ENCODE measurements around the gene SOD1.

Gene SOD1

DNA sequence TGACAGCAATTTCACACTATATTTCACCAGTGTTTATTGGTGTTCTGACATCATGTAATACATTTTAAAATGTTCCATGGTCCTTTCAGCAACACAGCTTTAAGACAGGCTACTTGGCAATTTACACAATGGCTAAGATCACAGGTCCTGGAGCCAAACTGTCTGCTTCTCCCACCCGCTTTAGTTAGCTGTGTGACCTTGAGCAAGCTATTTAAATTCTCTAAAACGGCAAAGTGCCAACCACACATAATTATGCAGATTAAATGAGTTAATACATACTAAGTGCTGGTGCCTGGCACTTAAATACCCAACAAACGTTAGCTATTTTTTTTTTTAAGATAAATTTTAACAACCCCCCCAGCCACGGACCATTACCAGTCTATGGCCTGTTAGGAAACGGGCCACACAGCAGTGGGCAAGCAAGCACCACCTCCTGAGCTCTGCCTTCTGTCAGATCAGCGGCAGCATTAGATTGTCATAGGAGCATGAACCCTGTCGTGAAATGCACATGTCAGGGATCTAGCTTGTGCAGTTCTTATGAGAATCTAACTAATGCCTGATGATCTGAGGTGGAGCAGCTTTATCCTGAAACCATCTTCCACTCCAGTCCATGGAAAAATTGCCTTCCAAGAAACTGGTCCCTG is 26.9 kb downstream of the SOD1 start:
- DNase-seq = no peak

DNA sequence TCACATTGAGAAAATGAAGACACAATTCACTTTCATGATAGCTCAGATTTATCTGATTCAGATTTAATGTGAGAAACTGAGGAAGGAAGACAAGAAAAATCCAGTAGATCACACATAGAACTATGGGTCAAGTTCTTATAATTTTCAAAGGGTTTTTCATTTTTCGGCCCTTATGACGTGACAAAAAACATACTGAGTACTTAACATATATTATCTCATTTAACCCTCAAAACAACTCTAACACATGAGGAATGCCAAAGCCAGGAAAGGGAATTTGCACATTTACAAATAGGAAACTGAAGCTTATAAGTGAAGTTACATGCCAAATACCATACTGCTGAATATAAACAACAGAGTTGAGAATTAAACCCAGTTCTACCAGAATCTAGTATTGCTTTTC is 27.6 kb downstream of the SOD1 start:
- DNase-seq = no peak

DNA sequence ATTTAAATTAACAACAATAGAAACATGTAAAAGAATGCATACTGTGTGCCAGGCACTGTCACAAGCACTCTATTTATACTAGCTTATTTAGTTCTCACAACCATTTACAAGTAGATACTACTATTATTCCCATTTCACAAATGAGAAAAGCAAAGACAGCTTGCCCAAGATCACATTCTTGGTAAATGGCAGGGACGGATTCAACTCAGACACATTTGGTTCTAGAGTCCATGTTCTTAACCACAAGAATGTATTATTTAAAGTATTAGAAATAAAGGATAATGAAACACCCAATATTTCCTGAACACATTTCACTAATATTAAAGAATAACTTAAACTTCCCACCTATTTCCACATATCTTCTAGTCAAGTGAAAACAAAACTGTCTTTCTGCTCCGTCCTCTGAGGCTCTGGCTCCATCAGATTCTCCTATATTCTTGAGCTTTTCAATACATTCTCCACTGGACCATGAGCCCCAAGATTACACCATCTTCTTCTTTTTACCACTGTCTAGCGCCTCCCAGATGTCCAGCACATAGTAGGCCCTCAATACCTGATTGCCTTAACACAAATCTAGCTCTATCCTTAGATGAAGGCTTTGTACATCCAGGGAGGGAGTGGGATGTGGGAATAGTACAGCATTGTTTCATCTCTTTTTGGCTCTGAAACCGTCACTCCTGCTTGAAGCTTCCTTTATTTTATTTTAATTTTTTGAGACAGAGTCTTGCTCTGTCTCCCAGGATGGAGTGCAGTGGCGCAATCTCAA is 29.3 kb downstream of the SOD1 start:
- DNase-seq = no peak

DNA sequence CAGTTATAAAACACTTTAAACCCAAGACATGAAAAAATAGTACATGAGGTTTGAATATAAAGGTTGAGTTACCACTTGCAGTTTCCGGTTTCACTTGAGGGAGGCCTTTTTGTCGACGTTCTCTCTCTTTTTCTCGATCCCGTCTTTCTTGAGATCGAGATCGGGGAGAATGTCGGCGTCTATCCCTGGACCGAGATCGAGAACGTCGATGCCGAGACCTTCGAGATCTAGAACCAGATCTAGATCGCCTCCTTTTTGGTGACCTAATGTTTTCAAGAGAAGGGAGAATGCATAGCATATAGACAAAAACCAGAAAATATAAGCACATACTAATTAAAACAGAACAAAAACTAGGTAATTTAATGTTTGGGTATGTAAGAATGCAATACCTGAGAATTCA is 33.7 kb downstream of the SOD1 start:
- DNase-seq = no peak

DNA sequence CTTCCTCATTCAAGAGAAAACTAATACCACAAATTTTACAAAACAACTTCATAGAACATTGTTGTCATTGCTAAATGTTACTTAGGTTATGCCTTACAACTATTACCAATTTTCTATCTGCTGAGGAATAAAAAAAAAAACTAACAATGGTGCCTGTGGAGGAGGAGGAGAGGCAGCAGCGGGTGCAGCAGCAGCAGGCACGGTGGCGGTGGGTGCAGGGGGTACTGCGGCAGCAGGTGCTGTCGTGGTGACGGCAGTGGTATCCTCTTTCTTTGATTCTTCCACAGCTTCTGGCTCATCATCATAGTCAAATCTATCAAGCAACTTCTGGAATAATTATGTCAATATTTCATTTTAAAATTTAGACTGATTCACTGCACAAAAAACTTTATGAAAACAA is 36.9 kb downstream of the SOD1 start:
- no peak for DNase-seq

DNA sequence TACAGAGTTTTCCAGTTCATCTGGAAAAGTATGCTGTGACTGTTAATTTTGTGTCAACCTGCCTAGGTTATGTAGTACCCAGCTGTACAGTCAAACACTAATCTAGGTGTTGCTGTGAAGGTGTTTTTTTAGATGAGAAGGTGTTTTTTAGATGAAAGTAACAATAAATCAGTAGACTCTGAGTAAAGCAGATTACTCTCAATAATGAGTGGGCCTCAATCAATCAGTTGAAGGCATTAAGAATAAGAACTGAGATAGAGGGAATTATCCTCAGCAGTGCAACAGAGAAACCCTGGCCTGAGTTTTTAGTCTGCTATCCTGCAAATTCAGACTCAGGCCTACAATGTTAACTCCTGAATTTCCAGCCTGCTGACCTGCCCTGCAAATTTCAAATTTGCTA is 39.0 kb downstream of the SOD1 start:
- no peak for DNase-seq

DNA sequence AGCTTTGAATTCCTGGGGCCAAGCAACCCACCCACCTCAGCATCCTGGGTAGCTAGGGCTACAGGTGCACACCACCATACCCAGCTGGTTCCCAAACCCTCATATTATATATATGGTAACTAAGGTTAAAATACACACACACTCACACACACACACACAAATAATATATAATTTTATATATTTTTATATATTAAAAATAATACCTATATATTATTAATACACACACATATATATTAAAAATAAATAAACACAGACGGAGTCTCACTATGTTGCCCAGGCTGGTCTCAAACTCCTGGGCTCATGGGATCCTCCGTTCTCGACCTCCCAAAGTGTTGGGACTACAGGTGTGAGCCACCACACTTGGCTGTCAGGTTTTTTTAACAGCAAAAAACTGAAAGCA is 40.5 kb downstream of the SOD1 start:
- no peak for DNase-seq

DNA sequence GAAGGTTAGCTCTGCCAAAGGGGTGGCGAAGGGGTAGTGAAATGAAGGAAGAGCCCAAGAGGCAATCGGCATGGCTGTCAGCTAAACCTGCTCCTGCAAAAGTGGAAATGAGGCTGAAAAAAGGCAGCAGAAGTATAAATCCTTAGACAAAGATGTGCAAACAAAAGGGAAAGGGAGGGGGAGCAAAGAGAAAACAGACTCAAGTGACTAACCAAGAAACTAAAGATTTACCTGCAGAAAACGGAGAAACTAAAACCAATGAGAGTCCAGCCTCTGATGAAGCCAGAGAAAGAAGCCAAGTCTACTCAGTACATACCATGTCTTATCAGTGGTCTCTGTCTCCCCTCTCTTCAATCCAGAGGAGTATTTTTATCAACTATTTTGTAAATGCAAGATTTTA is 47.1 kb downstream of the SOD1 start:
- no peak for DNase-seq

DNA sequence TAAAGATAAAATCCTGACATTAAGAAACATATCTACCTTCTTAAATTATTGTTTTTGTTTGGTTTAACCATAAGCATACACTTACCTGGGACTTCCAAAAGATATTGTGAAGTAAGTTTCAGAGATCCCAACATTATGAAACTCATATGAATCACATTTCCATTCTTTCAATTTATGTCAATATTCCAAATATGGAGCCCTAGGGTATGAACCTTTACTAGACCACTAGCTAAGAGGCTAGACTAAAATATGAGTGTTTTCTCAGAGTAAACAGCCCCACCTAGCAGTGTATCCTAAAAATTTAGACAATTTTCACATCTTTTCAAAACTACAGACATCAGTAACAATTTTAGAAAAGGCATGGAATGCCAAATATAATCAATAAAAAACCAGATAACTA is 48.0 kb downstream of the SOD1 start:
- no peak for DNase-seq

DNA sequence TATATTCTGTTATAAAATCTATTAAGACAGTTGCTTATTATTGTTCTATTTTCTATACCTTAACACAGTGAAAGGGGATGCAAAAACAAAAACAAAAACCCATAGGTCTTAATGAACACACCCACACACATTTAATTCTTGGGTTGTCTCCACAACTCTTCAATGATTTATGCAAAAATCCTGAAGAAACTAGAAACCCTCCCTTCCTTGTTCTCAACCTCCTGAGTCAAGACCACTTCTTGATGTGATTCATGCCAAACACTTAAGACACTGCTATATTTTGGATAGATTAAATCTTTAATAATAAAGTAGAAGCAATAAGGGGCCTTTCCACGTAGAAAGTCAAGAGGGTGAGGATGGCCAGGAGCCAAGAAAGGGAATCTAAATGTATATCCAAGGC is 49.0 kb downstream of the SOD1 start:
- DNase-seq = no peak

DNA sequence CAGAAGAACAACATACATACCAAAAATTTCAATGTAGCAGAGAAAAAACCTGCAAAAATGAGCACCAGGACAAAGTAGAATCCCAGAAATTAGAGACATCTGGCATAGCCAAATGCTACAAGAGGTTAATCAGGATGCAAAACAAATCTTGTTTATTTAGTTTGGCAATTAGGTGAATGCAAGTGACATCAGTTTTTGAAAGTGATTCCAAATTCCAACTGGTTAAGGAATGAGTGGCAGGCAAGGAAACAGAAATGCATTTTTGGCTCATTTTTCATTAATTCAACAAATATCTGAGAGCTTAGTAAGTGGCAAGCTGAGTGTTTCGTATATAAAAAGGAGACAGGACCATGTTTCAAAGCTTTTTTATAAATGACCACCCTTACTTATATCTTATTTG is 51.1 kb downstream of the SOD1 start:
- no peak for DNase-seq

DNA sequence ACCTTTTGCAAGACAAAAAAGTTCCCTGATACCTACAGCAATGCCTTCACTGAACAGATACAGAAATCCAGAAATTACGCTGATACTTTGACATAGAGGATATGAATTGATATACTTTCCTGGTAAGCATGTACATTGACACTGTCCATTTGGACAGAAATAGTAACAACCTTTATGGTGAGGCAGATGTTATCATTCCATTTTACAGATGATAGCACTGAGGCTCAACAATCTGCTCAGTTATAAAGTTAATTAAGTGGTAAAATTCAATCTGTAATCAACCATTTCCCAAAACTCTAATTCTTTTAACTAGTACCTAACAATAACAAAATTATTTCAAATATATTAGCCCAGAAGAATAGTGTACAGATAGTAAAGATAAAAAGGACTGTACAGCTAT is 51.8 kb downstream of the SOD1 start:
- DNase-seq = no peak

DNA sequence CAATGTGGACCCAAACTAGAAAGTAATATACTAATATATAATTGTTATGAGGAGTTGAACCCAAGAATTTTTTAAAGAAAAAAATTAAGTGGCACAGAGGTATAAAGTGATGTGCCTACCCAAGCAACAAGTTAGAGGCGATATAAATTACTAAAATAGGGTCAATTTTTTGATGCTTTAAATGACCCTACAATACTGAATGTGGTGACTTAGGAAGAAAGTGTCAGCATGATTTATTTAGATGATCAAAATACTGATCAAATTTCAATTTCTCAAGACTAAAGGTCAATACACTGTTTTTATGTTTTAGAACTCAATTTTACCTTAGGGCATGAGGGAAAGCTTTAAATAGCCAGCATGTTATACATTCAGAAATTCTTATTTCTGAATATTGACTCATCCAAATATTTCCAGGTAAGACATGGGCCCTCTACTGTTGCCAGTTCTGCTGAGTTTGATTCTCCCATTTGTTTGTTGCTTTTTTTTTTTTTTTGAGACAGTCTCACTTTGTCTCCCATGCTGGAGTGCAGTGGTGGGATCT is 52.3 kb downstream of the SOD1 start:
- DNase-seq = no peak

DNA sequence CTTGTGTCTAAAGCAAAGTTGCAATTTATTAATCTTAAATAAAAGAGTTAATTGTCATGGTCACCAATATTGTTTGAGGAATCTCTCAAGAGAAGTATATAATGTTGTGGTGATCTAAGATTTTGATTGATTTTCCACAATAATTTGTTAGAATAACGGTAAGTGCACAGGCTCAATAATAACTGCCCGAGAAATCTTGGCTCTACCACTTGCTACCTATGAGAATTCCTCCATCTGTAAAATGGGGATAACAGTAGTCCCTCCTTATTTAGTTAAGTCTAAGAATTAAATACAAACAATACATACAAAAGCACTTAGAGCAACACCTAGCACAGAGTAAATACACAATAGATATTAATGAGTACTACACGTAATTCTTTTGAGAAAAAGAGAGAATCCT is 53.6 kb downstream of the SOD1 start:
- no peak for DNase-seq

DNA sequence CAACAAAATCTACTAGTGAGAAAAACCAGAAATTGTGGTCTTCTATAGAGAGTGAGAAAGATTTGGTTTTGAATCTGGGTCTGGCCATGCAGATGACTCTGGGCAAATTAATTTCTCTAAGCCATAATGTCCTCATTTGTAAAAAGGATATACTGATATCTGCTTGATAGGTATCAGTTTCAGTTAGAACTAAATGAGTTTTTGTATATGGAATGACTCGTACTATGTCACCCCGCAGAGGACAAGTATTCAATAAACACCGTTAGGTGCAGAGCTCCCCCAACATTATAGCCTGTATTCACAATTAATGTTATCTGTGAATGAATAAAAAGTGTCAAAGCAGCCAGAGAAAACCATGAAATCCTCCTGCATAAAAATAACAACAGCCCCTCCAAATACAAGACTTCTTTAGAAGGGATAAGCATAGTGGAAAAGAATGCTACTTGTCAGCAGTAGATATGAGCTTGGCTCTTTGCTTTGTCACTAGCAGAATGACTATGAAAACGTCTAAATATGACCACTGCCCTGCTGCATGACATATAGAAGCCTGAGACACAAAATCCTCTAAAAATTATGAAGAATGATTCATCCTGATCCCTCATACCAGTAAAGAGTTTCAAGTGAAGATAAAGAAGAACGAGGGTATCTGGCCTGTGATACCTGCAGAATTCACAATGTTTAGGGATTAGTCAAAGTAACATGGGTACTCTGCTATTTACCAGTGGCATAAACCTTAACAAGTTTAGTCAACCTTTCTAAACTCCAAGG is 54.7 kb downstream of the SOD1 start:
- DNase-seq = no peak

DNA sequence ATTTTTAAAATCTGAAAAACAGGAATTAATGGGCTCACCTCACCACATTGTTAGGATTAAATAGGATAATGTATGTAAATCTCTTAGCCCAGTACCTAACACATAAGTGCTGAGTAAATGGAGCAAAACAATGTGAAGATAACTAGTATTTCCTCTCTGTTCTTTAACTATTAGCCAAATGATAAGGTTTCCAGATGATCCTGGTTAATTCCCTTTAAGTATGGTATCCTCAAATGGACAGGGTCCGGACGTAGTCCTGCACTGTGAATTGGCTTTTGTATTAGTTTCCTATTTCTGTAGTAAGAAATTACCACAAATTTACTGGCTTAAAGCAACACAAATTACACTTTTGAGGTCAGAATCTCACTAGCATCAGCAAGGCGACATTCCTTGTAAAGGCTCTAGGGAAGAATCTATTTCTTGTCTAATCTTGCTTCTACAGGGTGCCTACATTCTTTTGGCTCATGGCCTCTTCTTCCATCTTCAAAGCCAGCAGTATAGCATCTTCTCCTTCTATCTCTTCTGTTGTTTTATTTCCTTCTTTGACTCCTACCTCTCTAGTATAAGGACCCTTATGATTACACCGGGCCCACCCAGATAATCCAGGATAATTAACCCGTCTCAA is 55.4 kb downstream of the SOD1 start:
- DNase-seq = no peak

DNA sequence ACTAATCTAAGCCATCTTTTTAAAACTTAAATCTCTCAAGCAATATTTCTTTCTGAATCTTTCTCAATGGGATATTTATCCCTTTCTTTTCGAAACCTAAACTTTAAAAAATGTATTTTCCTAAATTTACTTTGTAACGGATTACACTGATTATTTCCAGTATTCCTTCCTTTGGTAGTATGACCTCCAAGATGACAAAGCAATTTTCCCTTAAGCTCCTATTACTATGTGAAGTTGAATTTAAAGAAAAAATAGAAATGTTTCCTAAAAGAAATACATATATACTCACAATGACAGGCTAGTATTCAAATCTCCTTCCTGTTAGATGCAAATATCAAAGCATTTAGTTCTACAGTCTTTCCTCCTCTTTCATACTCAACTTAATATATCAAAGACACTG is 56.6 kb downstream of the SOD1 start:
- no peak for DNase-seq

All from stimulated activated CD4-positive, alpha-beta T cell treated with anti-CD3 and anti-CD28 coated beads, Interleukin-4, amount 100 ng/mL, for 4 hours (primary cell).